GM18507 (cell line): ENCODE measurements around the gene SCGN.

ENCODE experiments used
- DNase-seq: peaks from one replicate; pipeline ENCODE4 v3.0.0; 2011; ENCODE audit warnings: low read depth; ENCODE audit not compliant: insufficient read length; ENCODE audit errors: extremely low spot score
- FAIRE-seq: peaks from 2 replicates; lab custom pipeline; 2011; peaks lifted over from hg19 to GRCh38; lab: Jason Lieb, UNC

The SCGN gene

GRCh38 chr6:25652007-25652515 lies at the start of gene SCGN:
SCGN (plus strand) TSS chr6:25652215; CDS start chr6:25652404, 189 bp downstream.
- FAIRE-seq: no peak
- DNase-seq: no peak

- FAIRE-seq (no peak), DNase-seq (no peak)
Observed at GRCh38 chr6:25602674-25602982, 49.4 kb upstream of the SCGN start.

GRCh38 chr6:25603251-25603650 lies 48.8 kb upstream of the SCGN start:
- no peak for FAIRE-seq
- DNase-seq: no peak

- FAIRE-seq: no peak
- DNase-seq: no peak
Observed at GRCh38 chr6:25606151-25606550, 45.9 kb upstream of the SCGN start.

- FAIRE-seq (no peak), DNase-seq (no peak)
Observed at GRCh38 chr6:25608558-25609174, 43.3 kb upstream of the SCGN start.

- FAIRE-seq: no peak
- DNase-seq: no peak
Observed at GRCh38 chr6:25612666-25613065, 39.3 kb upstream of the SCGN start.

- FAIRE-seq: no peak
- DNase-seq: no peak
Observed at GRCh38 chr6:25613415-25613814, 38.6 kb upstream of the SCGN start.

GRCh38 chr6:25614052-25614451 lies 38.0 kb upstream of the SCGN start:
- FAIRE-seq: no peak
- no peak for DNase-seq

- DNase-seq: no peak
- no peak for FAIRE-seq
Observed at GRCh38 chr6:25615471-25615870, 36.5 kb upstream of the SCGN start.

- DNase-seq (no peak), FAIRE-seq (peak; percentile 21)
Observed at GRCh38 chr6:25617997-25618396, 34.0 kb upstream of the SCGN start.

- no peak for DNase-seq
- FAIRE-seq: no peak
Observed at GRCh38 chr6:25619217-25619616, 32.8 kb upstream of the SCGN start.

- no peak for DNase-seq
- FAIRE-seq: no peak
Observed at GRCh38 chr6:25620391-25620790, 31.6 kb upstream of the SCGN start.

- no peak for DNase-seq
- no peak for FAIRE-seq
Observed at GRCh38 chr6:25623065-25623464, 28.9 kb upstream of the SCGN start.

GRCh38 chr6:25623879-25624278 lies 28.1 kb upstream of the SCGN start:
- no peak for FAIRE-seq

GRCh38 chr6:25627001-25627400 lies 25.0 kb upstream of the SCGN start:
- DNase-seq: no peak
- FAIRE-seq: no peak

More at GRCh38 chr6:25623879-25624278, 28.1 kb upstream of the SCGN start:
- no peak for DNase-seq

- DNase-seq (no peak), FAIRE-seq (no peak)
Observed at GRCh38 chr6:25628471-25629197, 23.4 kb upstream of the SCGN start.

- DNase-seq (no peak), FAIRE-seq (no peak)
Observed at GRCh38 chr6:25629198-25629576, 22.8 kb upstream of the SCGN start.

GRCh38 chr6:25630508-25631278 lies 21.3 kb upstream of the SCGN start:
- no peak for DNase-seq
- FAIRE-seq: no peak

GRCh38 chr6:25635886-25636317 lies 16.1 kb upstream of the SCGN start:
- DNase-seq: no peak
- no peak for FAIRE-seq

GRCh38 chr6:25637211-25637610 lies 14.8 kb upstream of the SCGN start:
- DNase-seq (no peak), FAIRE-seq (no peak)
